Suprapubic skin (tissue), 4 donors: ENCODE results near the gene C1orf87. TPM values are rescaled to one million over a fixed set of nuclear protein-coding genes. Genes with fewer than 3 reads are reported as not detected.

Experiments
- DNase-seq, 2 donors: peaks; one replicate each; pipeline ENCODE4 v3.0.0-alpha.2; 2019; ENCODE audit warnings: low spot score in 2 of 2
- H3K27ac ChIP-seq: fragments of 200-600 bp; sonication (generic); one replicate; pipeline ENCODE4 v1.5.1; 2019
- H3K27me3 ChIP-seq: fragments of 200-600 bp; sonication (generic); one replicate; pipeline ENCODE4 v1.5.1; 2019
- H3K36me3 ChIP-seq: fragments of 200-600 bp; sonication (generic); one replicate; pipeline ENCODE4 v1.5.1; 2019
- H3K4me1 ChIP-seq: fragments of 200-600 bp; sonication (generic); one replicate; pipeline ENCODE4 v1.5.1; 2019
- H3K4me3 ChIP-seq: fragments of 200-600 bp; sonication (generic); one replicate; pipeline ENCODE4 v1.5.1; 2019; ENCODE audit warnings: mild to moderate bottlenecking
- H3K9me3 ChIP-seq: fragments of 200-600 bp; sonication (generic); one replicate; pipeline ENCODE4 v1.5.1; 2019
- EP300 ChIP-seq: sonication (generic); formaldehyde crosslinking; IDR thresholded peaks from one replicate; pipeline ENCODE4 v1.6.1; 2017; ENCODE audit warnings: antibody characterized with exemption
- POLR2A ChIP-seq, 2 donors: fragments of 450-650 bp; IDR thresholded peaks; one replicate each; pipeline ENCODE4 v1.6.1; 2017; ENCODE audit warnings: antibody characterized with exemption in 2 of 2, mild to moderate bottlenecking in 2 of 2, moderate library complexity in 2 of 2
- POLR2AphosphoS5 ChIP-seq, 3 donors: sonication (generic); formaldehyde crosslinking; IDR thresholded peaks; one replicate each; pipeline ENCODE4 v1.6.1; 2017; ENCODE audit warnings: antibody characterized with exemption in 3 of 3
- WGBS: methylation state at CpG from one replicate; pipeline ENCODE4 v1.1.5; 2018; 5-methylcytosine and 5-hydroxymethylcytosine counted together
- total RNA-seq, 4 donors: library from RNA; depleted of rRNA; stranded (reverse); fragments of >200 nt; gene quantifications; one replicate each; pipeline ENCODE4 v1.1.0, GENCODE V29; 2016
- TF ChIP-seq, protein P1 (sequence below), 2 donors: fragments of 200-600 bp in 1 of 2; fragments of 450-650 bp in 1 of 2; sonication (generic) in 1 of 2; IDR thresholded peaks; one replicate each; pipeline ENCODE4 v1.5.1; 2016 to 2019; ENCODE audit warnings: antibody characterized with exemption in 2 of 2, mild to moderate bottlenecking in 1 of 2, moderate library complexity in 1 of 2

C1orf87 gene
- total RNA-seq, 4 donors from 2014 or later = not detected

GRCh38 chr1:60037669-60038068 is 35.9 kb downstream of the C1orf87 start:
- H3K27ac ChIP-seq = peak overlapping the region; percentile 71
- no peaks in the 10 kb centered on the region for H3K27me3 ChIP-seq
- no peaks in the 10 kb centered on the region for H3K9me3 ChIP-seq
- H3K4me3 ChIP-seq = no peak overlapping the region
- H3K36me3 ChIP-seq = no peaks in the 10 kb centered on the region
- DNase-seq = no peak
- 100% methylated on average over 1 of the region's 1 CpG for WGBS
- no peak for TF ChIP-seq POLR2AphosphoS5 (IDR thresholded peaks at IDR 0.05)
- TF ChIP-seq, protein P1, sequence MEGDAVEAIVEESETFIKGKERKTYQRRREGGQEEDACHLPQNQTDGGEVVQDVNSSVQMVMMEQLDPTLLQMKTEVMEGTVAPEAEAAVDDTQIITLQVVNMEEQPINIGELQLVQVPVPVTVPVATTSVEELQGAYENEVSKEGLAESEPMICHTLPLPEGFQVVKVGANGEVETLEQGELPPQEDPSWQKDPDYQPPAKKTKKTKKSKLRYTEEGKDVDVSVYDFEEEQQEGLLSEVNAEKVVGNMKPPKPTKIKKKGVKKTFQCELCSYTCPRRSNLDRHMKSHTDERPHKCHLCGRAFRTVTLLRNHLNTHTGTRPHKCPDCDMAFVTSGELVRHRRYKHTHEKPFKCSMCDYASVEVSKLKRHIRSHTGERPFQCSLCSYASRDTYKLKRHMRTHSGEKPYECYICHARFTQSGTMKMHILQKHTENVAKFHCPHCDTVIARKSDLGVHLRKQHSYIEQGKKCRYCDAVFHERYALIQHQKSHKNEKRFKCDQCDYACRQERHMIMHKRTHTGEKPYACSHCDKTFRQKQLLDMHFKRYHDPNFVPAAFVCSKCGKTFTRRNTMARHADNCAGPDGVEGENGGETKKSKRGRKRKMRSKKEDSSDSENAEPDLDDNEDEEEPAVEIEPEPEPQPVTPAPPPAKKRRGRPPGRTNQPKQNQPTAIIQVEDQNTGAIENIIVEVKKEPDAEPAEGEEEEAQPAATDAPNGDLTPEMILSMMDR (IDR thresholded peaks at IDR 0.05) = no peak
- no peak for TF ChIP-seq POLR2A (IDR thresholded peaks at IDR 0.05)
- TF ChIP-seq EP300 = no peak
- H3K4me1 ChIP-seq = peaks cover 15% of the 10 kb centered on the region

- Histone ChIP-seq H3K4me1 (peaks cover 16% of the 10 kb centered on the region), H3K27me3 (no peaks in the 10 kb centered on the region), H3K27ac (peak overlapping the region; percentile 71), H3K36me3 (no peaks in the 10 kb centered on the region), H3K9me3 (no peaks in the 10 kb centered on the region), H3K4me3 (no peak overlapping the region)
- DNase-seq = peak; percentile 79 to 84
- WGBS = 64% methylated on average over 6 of the region's 6 CpGs
- TF ChIP-seq, protein P1 (IDR thresholded peaks at IDR 0.05) = no peak
- TF ChIP-seq POLR2A (IDR thresholded peaks at IDR 0.05) (no peak), POLR2AphosphoS5 (IDR thresholded peaks at IDR 0.05) (peak in 1 of 3 donors; percentile 7)
These were observed 36.6 kb downstream of the C1orf87 start for GRCh38 chr1:60036856-60037460.

DNA sequence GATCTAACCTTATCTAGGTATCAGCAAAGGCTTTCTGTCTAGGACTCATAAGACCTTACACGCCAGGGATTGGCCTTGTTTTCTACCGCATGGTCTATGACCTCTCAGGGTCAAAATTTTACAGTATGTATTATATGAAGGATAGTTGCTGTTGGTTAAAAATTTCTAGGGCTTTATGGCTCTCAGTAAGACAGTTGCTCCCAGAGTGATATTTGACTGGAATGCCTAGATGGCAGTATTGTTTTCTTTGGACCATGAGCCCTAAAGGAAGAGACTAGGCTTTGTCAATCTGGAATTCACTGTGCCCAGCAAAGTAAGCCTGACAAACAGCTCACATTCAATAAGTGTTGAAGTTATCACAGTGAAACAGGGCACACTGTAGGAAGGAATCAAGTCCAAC is 37.6 kb downstream of the C1orf87 start:
- no peaks in the 10 kb centered on the region for H3K9me3 ChIP-seq
- H3K4me1 ChIP-seq = peaks cover 16% of the 10 kb centered on the region
- 89% methylated on average over 2 of the region's 2 CpGs for WGBS
- no peaks in the 10 kb centered on the region for H3K36me3 ChIP-seq
- no peak for DNase-seq
- TF ChIP-seq, protein P1 (IDR thresholded peaks at IDR 0.05) = no peak
- TF ChIP-seq POLR2AphosphoS5 (IDR thresholded peaks at IDR 0.05) = no peak
- no peak for TF ChIP-seq POLR2A (IDR thresholded peaks at IDR 0.05)
- TF ChIP-seq EP300 = no peak
- no peak overlapping the region for H3K27ac ChIP-seq
- H3K27me3 ChIP-seq = no peaks in the 10 kb centered on the region
- no peak overlapping the region for H3K4me3 ChIP-seq

- 90% methylated on average over 2 of the region's 2 CpGs for WGBS
- H3K4me3 ChIP-seq = no peak overlapping the region
- H3K27me3 ChIP-seq = no peaks in the 10 kb centered on the region
- H3K4me1 ChIP-seq = peaks cover 16% of the 10 kb centered on the region
- TF ChIP-seq POLR2AphosphoS5 (IDR thresholded peaks at IDR 0.05) (no peak), EP300 (no peak), POLR2A (IDR thresholded peaks at IDR 0.05) (no peak)
- TF ChIP-seq, protein P1 (IDR thresholded peaks at IDR 0.05) = no peak
- H3K9me3 ChIP-seq = no peaks in the 10 kb centered on the region
- no peak for DNase-seq
- H3K27ac ChIP-seq = no peak overlapping the region
- no peaks in the 10 kb centered on the region for H3K36me3 ChIP-seq
These were observed 38.6 kb downstream of the C1orf87 start for GRCh38 chr1:60034999-60035398.

DNA sequence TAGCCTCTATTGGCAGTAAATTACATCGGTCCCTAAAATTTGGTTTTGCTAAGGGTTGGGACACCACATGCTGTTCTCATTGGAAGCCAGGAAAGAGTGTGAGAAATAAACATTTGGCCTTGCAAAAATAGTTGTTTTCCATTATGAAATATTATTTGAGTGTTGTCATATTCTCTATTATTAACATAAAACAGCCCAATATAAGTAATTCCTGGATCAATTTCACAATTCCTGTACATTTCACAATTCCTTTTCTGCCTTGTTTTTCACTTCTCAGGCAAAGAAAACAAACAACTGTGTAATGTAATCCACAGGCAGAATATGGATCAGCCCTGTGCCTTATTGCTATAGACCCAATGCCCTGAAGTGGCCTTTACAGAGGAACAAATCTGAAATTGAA is 40.5 kb downstream of the C1orf87 start:
- peaks cover 16% of the 10 kb centered on the region for H3K4me1 ChIP-seq
- H3K36me3 ChIP-seq = no peaks in the 10 kb centered on the region
- TF ChIP-seq, protein P1 (IDR thresholded peaks at IDR 0.05) = no peak
- peak in 1 of 3 donors; percentile 34 for TF ChIP-seq POLR2AphosphoS5 (IDR thresholded peaks at IDR 0.05)
- no peak for TF ChIP-seq POLR2A (IDR thresholded peaks at IDR 0.05)
- no peak for TF ChIP-seq EP300
- no peak overlapping the region for H3K4me3 ChIP-seq
- WGBS = 89% methylated on average over 1 of the region's 1 CpG
- H3K27ac ChIP-seq = peak overlapping the region; percentile 68
- DNase-seq = no peak
- no peaks in the 10 kb centered on the region for H3K9me3 ChIP-seq
- H3K27me3 ChIP-seq = no peaks in the 10 kb centered on the region
